Measurements from ENCODE around the gene TFAM. TPM values are rescaled to one million over a fixed set of nuclear protein-coding genes. Genes with fewer than 3 reads are reported as not detected.
"Not testable (repeated sequence)": the region's sequence is repeated elsewhere in the genome, so short reads cannot be mapped to it uniquely, and the experiment has no call there.

The TFAM gene
- polyA plus RNA-seq, 1 of the 3 experiments (the other 2 are of a cell fraction), result 19.6 TPM

- no peak for TF ChIP-seq IRF3 (IDR thresholded peaks at IDR 0.05; ENCODE audit: low read depth, low read length)
- TF ChIP-seq USF2 (IDR thresholded peaks at IDR 0.05; ENCODE audit: borderline replicate concordance, low read depth, low read length), result no peak
These were observed 30.5 kb downstream of the TFAM start (continued) for GRCh38 chr10:58415757-58416156.

DNA sequence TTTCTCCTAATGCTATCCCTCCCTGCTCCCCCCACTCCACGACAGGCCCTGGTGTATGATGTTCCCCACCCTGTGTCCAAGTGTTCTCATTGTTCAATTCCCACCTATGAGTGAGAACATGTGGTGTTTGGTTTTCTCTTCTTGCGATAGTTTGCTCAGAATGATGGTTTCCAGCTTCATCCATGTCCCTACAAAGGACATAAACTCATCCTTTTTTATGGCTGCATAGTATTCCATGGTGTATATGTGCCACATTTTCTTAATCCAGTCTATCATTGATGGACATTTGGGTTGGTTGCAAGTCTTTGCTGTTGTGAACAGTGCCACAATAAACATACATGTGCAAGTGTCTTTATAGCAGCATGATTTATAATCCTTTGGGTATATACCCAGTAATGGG lies 32.7 kb downstream of the TFAM start:
- H3K4me1 ChIP-seq (ENCODE audit: control insufficient read depth in 1 of 2, insufficient read depth in 2 of 2, low read depth in 1 of 2, low read length in 1 of 2); H3K4me2 ChIP-seq; H2AFZ ChIP-seq (ENCODE audit: low read depth); POLR2A ChIA-PET; H3F3A ChIP-seq (replicated peaks; ENCODE audit: insufficient read depth); H3K27ac ChIP-seq (ENCODE audit: low read depth in 2 of 2, low read length in 1 of 2); CTCF ChIA-PET; H3K36me3 ChIP-seq (replicated peaks in 1 of 2; ENCODE audit: control insufficient read depth in 1 of 2, insufficient read depth in 2 of 2, low read length in 1 of 2); H3K4me3 ChIP-seq (ENCODE audit: low read depth in 2 of 2, low read length in 1 of 2); H4K20me1 ChIP-seq (ENCODE audit: insufficient read depth); H3K79me2 ChIP-seq (ENCODE audit: insufficient read depth); H3K9me3 ChIP-seq; H3K27me3 ChIP-seq (ENCODE audit: insufficient read depth); DNase-seq; H3K9ac ChIP-seq; H3K9me2 ChIP-seq: not testable (repeated sequence)
- WGBS (ENCODE audit: low lambda C conversion rate), result 66% methylated on average over 2 of the region's 2 CpGs

DNA sequence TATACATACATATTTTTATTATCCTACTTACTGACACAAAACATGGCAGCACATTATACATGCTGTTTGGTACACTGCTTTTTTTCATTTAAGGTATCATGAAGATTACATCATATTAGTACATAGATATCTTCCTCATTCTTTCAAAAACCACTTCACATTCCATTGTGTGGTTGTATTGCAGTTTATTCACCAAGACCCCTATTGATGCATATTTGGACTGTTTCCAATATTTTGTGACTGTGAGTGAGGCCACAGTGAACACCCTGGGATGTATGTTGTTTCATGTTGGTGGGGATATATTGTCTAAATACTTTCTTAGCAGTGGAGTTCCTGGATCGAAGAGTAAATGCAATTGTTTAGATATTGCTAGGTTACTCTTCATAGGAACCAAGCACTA lies 39.0 kb downstream of the TFAM start:
- 88% methylated on average over 1 of the region's 1 CpG for WGBS (ENCODE audit: low lambda C conversion rate)
- CTCF ChIA-PET, result interaction anchor here (1.1 kb wide), 1 partner anchor 9 kb away, joined by 5 read pairs; no protein-coding TSS in a partner anchor
- no peak overlapping the region for H3K27ac ChIP-seq (ENCODE audit: low read depth in 2 of 2, low read length in 1 of 2)
- no peak for TF ChIP-seq TAF1 (IDR thresholded peaks at IDR 0.05; ENCODE audit: borderline replicate concordance, low read depth, low read length)
- no peak for TF ChIP-seq NRF1 (IDR thresholded peaks at IDR 0.05; ENCODE audit: low read depth, low read length)
- no peak for TF ChIP-seq REST (IDR thresholded peaks at IDR 0.05; ENCODE audit: low read depth, low read length)
- TF ChIP-seq USF2 (IDR thresholded peaks at IDR 0.05; ENCODE audit: borderline replicate concordance, low read depth, low read length), result no peak
- no peak for TF ChIP-seq FOXJ3 (CRISPR knock-in tag; IDR thresholded peaks at IDR 0.05)
- no peak for TF ChIP-seq RXRA (IDR thresholded peaks at IDR 0.05; ENCODE audit: borderline replicate concordance, low read depth)
- no peak for TF ChIP-seq GATA2 (CRISPR knock-in tag; IDR thresholded peaks at IDR 0.05)
- no peak for TF ChIP-seq EZH2phosphoT487 (IDR thresholded peaks at IDR 0.05; ENCODE audit: borderline replicate concordance, low read depth)
- TF ChIP-seq TCF12 (IDR thresholded peaks at IDR 0.05), result no peak
- no peak for TF ChIP-seq USF1 (IDR thresholded peaks at IDR 0.05; ENCODE audit: borderline replicate concordance, low read depth)
- TF ChIP-seq FOXM1 (IDR thresholded peaks at IDR 0.05; ENCODE audit: low read depth), result no peak
- no peak for TF ChIP-seq POLR2AphosphoS5 (IDR thresholded peaks at IDR 0.05; ENCODE audit: low read depth, low read length)
- no peak for TF ChIP-seq IRF3 (IDR thresholded peaks at IDR 0.05; ENCODE audit: low read depth, low read length)
- no peak for TF ChIP-seq SIN3A (IDR thresholded peaks at IDR 0.05; ENCODE audit: borderline replicate concordance, low read depth, low read length)
- no peak for TF ChIP-seq SMC3 (IDR thresholded peaks at IDR 0.05; ENCODE audit: low read depth, low read length)
- TF ChIP-seq RFX5 (IDR thresholded peaks at IDR 0.05; ENCODE audit: low read length), result no peak
- TF ChIP-seq TEAD4 (IDR thresholded peaks at IDR 0.05; ENCODE audit: borderline replicate concordance, insufficient read depth), result no peak

More for the DNA sequence above, 39.0 kb downstream of the TFAM start:
- H3K79me2 ChIP-seq (ENCODE audit: insufficient read depth), result no peaks in the 10 kb centered on the region
- no peak for DNase-seq
- no peaks in the 10 kb centered on the region for H3K9me3 ChIP-seq
- no peaks in the 10 kb centered on the region for H3K4me1 ChIP-seq (ENCODE audit: control insufficient read depth in 1 of 2, insufficient read depth in 2 of 2, low read depth in 1 of 2, low read length in 1 of 2)
- no peaks in the 10 kb centered on the region for H4K20me1 ChIP-seq (ENCODE audit: insufficient read depth)
- H3F3A ChIP-seq (replicated peaks; ENCODE audit: insufficient read depth), result no peaks in the 10 kb centered on the region
- no peaks in the 10 kb centered on the region for H3K36me3 ChIP-seq (replicated peaks in 1 of 2; ENCODE audit: control insufficient read depth in 1 of 2, insufficient read depth in 2 of 2, low read length in 1 of 2)
- no peak overlapping the region for H2AFZ ChIP-seq (ENCODE audit: low read depth)
- no peaks in the 10 kb centered on the region for H3K9me2 ChIP-seq
- H3K4me3 ChIP-seq (ENCODE audit: low read depth in 2 of 2, low read length in 1 of 2), result no peak overlapping the region
- no peaks in the 10 kb centered on the region for H3K27me3 ChIP-seq (ENCODE audit: insufficient read depth)
- H3K4me2 ChIP-seq, result no peak overlapping the region
- H3K9ac ChIP-seq, result no peak overlapping the region
- POLR2A ChIA-PET, result no interaction called here
